ENCODE data around the gene HOXA9. TPM values are rescaled to one million over a fixed set of nuclear protein-coding genes. Genes with fewer than 3 reads are reported as not detected.

The HOXA9 gene
- total RNA-seq, 1 donor from 2014 or later = not detected

DNA sequence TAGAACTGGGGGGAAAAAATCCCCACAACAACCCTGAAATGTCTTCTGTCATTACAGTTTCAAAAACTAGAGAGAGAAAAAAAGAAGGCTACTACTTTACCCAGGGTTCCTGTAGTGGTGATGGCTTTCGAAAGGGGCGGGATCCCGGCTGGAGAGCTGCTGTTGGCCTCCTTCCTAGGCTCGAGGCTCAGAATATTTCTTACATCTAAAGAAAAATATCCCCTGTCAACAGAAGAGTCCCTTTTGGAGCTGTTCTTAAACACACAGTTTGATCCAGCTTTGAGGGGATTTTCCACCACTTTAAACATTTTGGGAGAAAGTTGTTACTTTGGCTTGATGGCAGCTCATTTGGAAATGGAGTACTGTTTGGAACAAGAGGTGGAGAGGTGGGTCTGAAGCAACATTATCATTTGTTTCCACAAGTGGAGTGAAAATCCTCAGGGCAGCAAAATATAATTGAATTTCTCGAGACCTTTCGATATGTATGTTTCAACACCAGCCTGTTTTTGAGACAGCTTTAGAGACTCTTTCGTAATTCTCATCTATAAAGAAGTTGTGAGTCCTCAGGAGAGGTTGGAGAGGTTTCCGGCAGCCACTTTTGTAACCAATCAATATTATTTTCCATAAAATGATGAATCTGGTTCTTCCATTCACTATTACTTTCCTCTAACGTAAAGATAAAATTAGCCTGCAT, 29.5 kb upstream of the HOXA9 start:
- Histone ChIP-seq H2AFZ (replicated peaks) (no peak overlapping the region), H3K36me3 (no peaks in the 10 kb centered on the region), H3K4me1 (no peaks in the 10 kb centered on the region), H3F3A (ENCODE audit: low read depth) (peaks cover 9% of the 10 kb centered on the region), H3K4me2 (no peak overlapping the region), H3K9ac (no peak overlapping the region), H3K79me2 (ENCODE audit: low read depth) (no peaks in the 10 kb centered on the region), H3K27me3 (peaks cover 100% of the 10 kb centered on the region), H4K20me1 (ENCODE audit: low read depth) (peaks cover 82% of the 10 kb centered on the region), H3K27ac (no peak overlapping the region), H3K4me3 (no peak overlapping the region), H3K9me3 (ENCODE audit: low read depth) (no peaks in the 10 kb centered on the region)
- no peak for DNase-seq (ENCODE audit: low spot score)
- H3K27me3 Mint-ChIP-seq (ENCODE audit: insufficient read depth, low read depth) = peaks cover 88% of the 10 kb centered on the region
- peaks cover under 1% of the 10 kb centered on the region for H3K4me1 Mint-ChIP-seq
- H3K4me3 Mint-ChIP-seq = no peak overlapping the region
- no peak overlapping the region for H3K27ac Mint-ChIP-seq
- no peak for TF ChIP-seq EZH2phosphoT487 (IDR thresholded peaks at IDR 0.05)
- peaks cover 12% of the 10 kb centered on the region for H3K9me3 Mint-ChIP-seq
- H3K36me3 Mint-ChIP-seq = no peaks in the 10 kb centered on the region

DNA sequence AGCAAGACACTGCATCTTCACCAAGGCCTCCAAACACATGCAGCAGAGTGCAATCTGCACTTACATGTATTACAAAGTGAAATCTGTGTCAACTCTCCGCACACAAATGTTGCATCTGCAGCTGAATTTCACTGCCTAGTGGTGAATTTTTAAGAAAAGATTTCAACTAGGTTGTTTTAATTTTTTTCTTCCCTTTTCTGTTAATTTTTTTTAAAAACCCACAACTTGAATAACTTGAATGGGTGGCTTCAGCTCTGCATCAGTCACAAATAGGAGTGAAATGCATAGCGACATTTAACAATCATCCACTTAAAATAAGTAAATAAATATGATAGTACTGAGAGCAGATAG, 28.6 kb upstream of the HOXA9 start:
- Histone ChIP-seq H3K4me1 (no peaks in the 10 kb centered on the region), H3F3A (ENCODE audit: low read depth) (peaks cover 9% of the 10 kb centered on the region), H3K9me3 (ENCODE audit: low read depth) (no peaks in the 10 kb centered on the region), H3K4me3 (no peak overlapping the region), H4K20me1 (ENCODE audit: low read depth) (peaks cover 88% of the 10 kb centered on the region), H3K27me3 (peaks cover 100% of the 10 kb centered on the region), H3K36me3 (no peaks in the 10 kb centered on the region), H3K27ac (no peak overlapping the region), H3K4me2 (no peak overlapping the region), H3K79me2 (ENCODE audit: low read depth) (no peaks in the 10 kb centered on the region), H3K9ac (no peak overlapping the region), H2AFZ (replicated peaks) (no peak overlapping the region)
- DNase-seq (ENCODE audit: low spot score) = no peak
- H3K4me1 Mint-ChIP-seq = no peaks in the 10 kb centered on the region
- H3K9me3 Mint-ChIP-seq = peaks cover 14% of the 10 kb centered on the region
- H3K36me3 Mint-ChIP-seq = no peaks in the 10 kb centered on the region
- no peak overlapping the region for H3K4me3 Mint-ChIP-seq
- H3K27me3 Mint-ChIP-seq (ENCODE audit: insufficient read depth, low read depth) = peaks cover 92% of the 10 kb centered on the region
- TF ChIP-seq EZH2 (IDR thresholded peaks at IDR 0.05) (peak; percentile 79), EZH2phosphoT487 (IDR thresholded peaks at IDR 0.05) (no peak)
- TF ChIP-seq, protein P1, sequence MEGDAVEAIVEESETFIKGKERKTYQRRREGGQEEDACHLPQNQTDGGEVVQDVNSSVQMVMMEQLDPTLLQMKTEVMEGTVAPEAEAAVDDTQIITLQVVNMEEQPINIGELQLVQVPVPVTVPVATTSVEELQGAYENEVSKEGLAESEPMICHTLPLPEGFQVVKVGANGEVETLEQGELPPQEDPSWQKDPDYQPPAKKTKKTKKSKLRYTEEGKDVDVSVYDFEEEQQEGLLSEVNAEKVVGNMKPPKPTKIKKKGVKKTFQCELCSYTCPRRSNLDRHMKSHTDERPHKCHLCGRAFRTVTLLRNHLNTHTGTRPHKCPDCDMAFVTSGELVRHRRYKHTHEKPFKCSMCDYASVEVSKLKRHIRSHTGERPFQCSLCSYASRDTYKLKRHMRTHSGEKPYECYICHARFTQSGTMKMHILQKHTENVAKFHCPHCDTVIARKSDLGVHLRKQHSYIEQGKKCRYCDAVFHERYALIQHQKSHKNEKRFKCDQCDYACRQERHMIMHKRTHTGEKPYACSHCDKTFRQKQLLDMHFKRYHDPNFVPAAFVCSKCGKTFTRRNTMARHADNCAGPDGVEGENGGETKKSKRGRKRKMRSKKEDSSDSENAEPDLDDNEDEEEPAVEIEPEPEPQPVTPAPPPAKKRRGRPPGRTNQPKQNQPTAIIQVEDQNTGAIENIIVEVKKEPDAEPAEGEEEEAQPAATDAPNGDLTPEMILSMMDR (IDR thresholded peaks at IDR 0.05) = no peak
- H3K27ac Mint-ChIP-seq = no peak overlapping the region

DNA sequence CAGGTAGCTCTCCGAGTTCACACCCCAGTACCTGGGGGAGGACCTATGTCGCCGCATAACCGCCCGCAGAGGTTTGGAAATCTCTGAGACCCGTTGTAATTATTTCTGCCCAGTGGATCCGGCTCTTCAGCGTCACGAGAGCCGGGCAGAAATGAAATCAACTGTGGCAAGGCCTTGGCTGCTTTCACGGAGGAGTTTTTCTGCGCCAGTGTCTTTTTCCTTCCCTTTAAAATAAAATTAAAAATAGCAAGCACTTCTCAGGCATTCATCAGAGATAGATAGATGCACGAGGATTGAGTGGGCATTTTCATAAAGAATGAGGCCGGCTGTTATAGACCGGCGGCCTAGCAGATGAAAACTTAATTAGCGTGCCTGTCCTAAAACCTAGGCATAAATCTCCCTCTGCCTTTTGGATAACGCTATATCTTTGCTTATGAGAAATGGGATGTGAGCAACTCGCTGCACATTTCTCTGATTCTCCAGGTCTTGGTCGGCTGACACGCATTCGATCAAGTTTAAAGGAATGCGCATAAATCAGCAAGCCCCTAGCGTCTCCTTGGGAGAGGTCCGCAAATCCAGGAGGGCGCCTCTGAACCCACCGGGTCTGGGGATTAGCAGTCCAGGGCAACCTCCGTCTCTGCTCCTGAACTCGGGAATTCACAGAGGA, 28.1 kb upstream of the HOXA9 start:
- no peaks in the 10 kb centered on the region for H3K4me1 ChIP-seq
- no peak overlapping the region for H3K27ac Mint-ChIP-seq
- no peaks in the 10 kb centered on the region for H3K36me3 ChIP-seq
- H4K20me1 ChIP-seq (ENCODE audit: low read depth) = peaks cover 88% of the 10 kb centered on the region
- H3K9ac ChIP-seq = no peak overlapping the region
- peak overlapping the region; percentile 19 for H3K4me3 Mint-ChIP-seq
- no peak overlapping the region for H3K27ac ChIP-seq
- H3K79me2 ChIP-seq (ENCODE audit: low read depth) = no peaks in the 10 kb centered on the region
- peak; percentile 97 for TF ChIP-seq EZH2phosphoT487 (IDR thresholded peaks at IDR 0.05)
- TF ChIP-seq EZH2 (IDR thresholded peaks at IDR 0.05) = peak; percentile 98
- TF ChIP-seq, protein P1 (IDR thresholded peaks at IDR 0.05) = no peak
- peaks cover 14% of the 10 kb centered on the region for H3K9me3 Mint-ChIP-seq
- no peaks in the 10 kb centered on the region for H3K9me3 ChIP-seq (ENCODE audit: low read depth)
- peaks cover 2% of the 10 kb centered on the region for H3K4me1 Mint-ChIP-seq
- DNase-seq (ENCODE audit: low spot score) = peak; percentile 52
- peaks cover 100% of the 10 kb centered on the region for H3K27me3 ChIP-seq
- no peak overlapping the region for H3K4me3 ChIP-seq
- H3F3A ChIP-seq (ENCODE audit: low read depth) = peaks cover 9% of the 10 kb centered on the region
- peaks cover 92% of the 10 kb centered on the region for H3K27me3 Mint-ChIP-seq (ENCODE audit: insufficient read depth, low read depth)
- H2AFZ ChIP-seq (replicated peaks) = no peak overlapping the region
- no peak overlapping the region for H3K4me2 ChIP-seq
- H3K36me3 Mint-ChIP-seq = no peaks in the 10 kb centered on the region
